GM21526 (cell line): ENCODE results near the gene TMED1.
"Not testable (repeated sequence)": the region's sequence is repeated elsewhere in the genome, so short reads cannot be mapped to it uniquely, and the experiment has no call there.

Source experiments
- ATAC-seq: cut with Tn5 transposase; IDR thresholded peaks from one replicate; pipeline ENCODE4 v1.9.1; 2021; ENCODE audit warnings: moderate library complexity; ENCODE audit not compliant: unreplicated experiment, low FRiP score

TMED1 gene, protein sequence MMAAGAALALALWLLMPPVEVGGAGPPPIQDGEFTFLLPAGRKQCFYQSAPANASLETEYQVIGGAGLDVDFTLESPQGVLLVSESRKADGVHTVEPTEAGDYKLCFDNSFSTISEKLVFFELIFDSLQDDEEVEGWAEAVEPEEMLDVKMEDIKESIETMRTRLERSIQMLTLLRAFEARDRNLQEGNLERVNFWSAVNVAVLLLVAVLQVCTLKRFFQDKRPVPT

DNA sequence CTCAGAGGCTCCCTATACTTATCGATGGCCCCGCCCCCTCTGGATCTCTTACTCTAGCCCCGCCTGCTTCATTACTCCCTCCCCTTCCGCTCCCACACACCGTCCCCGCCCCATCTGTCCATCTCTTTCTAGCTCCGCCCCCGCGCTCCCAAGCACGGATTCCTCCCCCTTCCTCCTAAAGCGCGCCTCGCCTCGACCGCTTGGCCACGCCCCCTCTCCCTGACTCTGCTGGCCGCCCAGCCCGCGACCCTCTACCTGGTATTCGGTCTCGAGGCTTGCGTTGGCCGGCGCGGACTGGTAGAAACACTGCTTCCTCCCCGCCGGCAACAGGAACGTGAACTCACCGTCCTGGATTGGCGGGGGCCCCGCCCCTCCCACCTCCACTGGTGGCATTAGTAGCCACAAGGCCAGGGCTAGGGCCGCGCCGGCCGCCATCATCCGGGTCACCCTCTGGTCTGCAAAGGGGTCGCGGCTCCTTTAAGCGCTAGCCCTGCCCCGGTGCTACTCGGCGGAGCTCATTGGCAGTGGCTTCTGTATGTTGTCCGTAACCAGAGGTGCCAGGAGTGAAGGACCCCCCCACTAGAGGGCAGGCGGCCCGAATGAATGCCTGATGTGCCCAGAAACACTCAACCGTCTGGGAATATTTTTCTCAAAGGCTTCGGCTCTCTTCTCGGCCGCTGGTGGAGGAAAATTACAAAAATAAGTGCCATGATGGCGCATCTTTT, at the start of gene TMED1:
TSS of gene TMED1 (minus strand) at position 459 of the 725 bp plus-strand sequence. CDS start at position 438, 21 bp downstream.
- peak; percentile 58 for ATAC-seq

DNA sequence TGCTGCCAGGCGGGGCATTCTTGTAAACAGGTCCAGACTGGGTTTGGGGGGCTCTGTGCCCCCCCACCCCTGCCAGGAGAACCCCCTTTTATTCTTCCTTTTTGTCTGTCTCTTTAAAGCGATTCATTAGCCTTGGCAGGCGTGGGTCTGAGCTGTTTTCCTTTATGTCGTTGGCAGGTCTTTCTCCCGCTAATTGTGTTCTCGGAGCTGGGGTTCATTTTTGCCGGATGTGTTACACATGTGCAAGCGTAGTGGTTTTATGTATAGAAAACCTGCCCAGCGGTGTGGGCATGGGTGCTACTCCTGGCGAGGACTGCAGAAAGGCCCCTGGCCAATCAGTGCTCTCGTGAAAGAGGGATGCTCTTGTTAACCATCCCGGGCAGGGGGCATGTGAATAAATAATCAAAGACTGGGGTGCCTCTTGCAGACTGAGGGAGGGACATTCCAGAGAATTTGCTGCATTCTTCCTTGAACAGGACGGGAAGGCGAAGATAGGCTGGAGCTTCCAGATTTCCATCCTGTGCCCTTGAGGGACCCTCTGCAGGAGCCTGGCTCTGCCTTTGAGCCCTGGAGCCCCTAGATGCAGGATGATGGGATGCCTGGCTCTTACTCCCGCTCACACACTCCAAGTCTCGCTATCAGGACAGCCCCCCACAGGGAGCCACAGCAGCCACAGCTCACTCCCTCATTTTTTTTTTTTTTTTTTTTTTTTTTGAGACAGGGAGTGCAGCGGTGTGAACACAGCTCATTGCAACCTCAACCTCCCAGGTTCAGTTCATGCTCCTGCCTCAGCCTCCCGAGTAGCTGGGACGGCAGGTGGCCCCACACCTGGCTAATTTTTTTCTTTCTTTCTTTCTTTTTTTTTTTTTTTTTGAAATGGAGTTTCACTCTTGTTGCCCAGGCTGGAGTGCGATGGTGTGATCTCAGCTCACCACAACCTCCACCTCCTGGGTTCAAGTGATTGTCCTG, 49.5 kb upstream of the TMED1 start:
- no peak for ATAC-seq

DNA sequence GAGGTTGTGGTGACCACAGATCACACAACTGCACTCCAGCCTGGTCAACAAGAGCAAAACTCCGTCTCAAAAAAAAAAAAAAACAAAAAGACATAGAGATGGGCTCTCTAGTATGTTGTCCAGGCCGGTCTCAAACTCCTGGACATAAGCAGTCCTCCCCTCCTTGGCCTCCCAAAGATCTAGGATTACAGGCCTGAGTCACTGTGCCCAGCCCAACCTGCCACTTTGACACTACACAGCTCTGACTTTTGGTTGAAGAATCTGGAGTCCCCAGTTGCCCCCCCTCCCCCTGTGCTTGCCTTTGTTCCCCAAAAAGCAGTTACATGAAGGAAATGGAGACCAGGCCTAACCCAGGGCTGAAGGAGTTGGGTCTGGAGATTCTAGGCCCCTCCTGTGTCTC, 48.3 kb upstream of the TMED1 start:
- ATAC-seq: no peak

DNA sequence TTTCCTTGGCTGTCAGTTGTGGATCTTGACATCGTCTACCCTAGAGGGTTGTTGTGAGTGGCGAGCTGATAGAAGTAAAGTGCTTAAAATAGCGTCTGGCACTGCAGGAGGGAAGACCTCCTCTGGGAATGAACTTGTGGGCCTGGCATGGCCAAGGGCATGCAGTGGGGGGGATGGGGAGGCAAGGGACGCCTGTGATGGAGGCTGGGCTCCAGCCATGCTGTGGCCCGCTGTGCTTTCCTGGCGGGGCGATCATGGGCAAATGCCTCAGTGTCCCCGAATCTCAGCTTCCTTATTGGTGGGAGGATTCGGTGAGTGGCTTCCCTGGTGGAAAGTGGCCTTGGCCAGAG, 46.1 kb upstream of the TMED1 start:
- no peak for ATAC-seq

DNA sequence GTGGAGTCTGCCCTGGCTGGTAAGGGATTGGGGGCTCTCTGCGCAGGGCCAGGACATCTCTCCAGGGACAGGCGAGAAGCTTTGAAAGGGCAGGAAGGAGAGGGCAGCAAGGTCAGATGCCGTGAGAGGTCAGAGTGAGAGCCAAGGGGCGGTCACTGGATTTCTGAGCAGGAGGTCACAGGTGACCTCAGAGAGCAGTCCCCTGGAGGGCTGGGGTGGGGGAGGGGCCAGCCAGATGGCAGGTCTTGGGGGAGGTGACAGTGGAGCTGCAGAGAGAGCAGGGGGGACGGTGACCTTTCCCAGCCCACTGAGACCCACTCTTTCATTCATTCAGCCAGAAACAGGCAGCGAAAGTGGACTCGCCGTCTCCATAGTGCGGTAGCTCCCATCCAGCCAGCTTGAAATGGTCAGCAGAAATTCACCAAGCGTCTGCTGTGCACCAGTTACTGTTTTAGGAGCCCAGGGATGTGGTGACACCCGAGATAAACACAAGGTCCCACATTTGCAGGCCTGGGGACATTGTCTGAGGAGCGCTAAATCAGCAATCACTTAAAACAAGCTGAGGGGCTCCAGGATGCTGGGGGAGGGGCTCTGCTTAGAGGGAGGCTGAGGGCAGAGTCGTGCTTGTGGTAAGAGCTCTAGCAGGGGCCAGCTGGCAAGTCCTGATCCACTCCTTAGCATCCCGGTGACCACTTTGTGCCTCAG, 45.5 kb upstream of the TMED1 start:
- no peak for ATAC-seq

DNA sequence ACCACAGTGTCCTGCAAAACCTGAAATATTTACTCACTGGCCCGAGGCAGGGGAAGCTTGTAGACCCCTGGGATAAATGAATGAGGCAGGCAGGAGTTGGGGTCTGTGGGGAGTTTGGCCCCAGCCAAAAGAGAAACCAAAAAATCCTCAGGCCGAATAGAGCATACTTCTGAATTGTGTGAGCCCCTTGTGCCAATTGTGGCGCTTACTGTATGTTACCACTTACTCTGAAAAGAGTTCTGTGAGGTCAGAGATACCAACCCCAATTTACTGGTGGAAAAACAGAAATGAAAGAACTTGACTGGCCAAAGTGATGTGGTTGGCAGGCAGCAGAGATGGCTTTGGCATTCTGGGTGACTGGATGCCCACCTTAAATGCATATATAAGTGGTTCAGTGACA, 42.2 kb upstream of the TMED1 start:
- no peak for ATAC-seq

DNA sequence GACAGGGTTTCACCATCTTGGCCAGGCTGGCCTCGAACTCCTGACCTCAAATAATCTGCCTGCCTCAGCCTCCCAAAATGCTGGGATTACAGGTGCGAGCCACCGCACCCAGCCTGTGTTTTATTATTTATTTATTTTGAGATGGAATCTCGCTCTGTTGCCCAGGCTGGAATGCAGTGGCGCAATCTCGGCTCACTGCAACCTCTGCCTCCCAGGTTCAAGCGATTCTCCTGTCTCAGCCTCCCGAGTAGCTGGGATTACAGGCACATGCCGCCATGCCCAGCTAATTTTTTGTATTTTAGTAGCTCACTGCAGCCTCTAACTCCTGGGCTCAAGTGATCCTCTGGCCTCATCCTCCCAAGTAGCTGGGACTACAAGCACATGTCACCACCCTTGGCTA, 41.6 kb upstream of the TMED1 start:
- ATAC-seq: not testable (repeated sequence)

DNA sequence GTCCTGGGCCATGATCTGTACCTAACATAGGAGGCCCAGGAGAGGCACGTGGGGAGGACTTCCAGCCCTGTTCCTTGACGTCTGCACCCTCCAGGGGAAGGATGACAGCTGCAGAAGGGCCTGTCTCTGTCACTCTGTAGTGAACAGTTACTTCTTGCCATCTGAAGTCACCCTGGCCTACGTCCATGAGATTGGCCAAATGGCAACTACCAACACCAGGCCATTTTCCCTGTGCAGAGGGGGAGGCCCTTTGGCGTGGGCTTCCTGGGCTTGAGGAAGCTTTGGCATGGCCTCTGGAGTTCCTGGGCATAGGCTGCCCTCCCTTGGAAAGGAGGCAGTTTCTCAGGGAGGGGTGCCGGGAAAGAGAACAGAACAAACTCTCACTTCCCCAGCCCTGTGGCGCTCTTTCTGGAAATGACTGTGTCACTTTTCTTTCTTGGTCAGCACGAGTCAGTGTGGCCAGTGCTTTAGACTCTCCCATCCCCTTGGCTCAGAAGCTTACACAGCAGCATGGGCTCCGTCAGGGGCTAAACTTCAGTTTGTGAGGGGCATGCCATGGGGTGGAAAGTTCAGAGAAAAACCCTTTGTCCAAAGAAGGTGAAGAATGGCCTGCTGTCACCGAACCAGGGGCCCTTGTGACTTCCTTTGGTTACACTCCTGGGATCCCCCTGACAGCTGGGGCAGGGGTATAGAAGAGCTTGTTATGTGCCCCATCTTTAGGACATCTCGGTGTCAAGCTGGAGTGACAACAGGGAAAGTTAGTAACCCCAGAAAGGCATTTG, 40.6 kb upstream of the TMED1 start:
- no peak for ATAC-seq

DNA sequence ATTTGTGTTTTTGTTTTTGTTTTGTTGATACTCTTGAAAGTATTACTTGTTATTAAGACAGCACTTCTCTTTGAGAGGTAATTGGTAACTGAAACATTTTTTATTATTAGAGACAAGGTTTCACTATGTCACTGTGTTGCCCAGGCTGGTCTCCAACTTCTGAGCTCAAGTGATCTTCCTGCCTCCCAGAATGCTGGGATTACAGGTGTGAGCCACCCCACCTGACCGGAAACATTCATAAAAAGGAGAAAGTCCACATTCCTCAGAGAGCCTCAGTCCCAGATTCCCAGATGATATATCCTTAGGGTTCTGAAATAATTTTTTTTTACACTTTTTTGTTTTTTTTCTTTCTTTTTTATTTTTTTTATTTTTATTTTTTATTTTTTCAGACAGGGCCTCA, 38.0 kb upstream of the TMED1 start:
- ATAC-seq: no peak

DNA sequence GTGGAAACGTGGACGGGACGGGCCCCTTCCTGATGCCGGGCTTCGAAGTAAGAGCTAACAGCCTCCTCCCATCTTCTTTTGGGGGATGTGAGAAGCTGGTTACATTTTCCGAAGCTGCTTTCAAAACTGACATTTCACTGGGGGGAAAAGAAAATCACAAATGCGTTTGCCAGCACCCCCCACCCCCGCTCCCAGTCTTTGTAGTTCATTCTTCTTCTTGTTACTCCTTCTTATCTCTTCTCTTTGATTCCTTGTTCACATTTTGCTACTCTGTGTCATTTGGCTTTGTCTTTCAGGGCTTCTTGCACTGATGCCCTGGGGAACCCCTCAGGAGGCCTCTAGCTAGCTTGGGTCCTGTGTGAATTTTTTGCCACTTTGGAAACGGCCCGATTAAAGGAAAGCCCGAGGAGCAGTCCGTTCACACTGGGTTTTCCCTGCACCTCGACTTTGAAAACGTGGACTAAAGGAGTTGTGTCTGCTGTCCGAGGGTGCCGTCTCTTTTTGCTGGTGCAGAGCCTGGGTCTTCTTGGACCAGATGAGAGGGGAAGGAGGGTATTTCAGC, 36.6 kb upstream of the TMED1 start:
- ATAC-seq: no peak

DNA sequence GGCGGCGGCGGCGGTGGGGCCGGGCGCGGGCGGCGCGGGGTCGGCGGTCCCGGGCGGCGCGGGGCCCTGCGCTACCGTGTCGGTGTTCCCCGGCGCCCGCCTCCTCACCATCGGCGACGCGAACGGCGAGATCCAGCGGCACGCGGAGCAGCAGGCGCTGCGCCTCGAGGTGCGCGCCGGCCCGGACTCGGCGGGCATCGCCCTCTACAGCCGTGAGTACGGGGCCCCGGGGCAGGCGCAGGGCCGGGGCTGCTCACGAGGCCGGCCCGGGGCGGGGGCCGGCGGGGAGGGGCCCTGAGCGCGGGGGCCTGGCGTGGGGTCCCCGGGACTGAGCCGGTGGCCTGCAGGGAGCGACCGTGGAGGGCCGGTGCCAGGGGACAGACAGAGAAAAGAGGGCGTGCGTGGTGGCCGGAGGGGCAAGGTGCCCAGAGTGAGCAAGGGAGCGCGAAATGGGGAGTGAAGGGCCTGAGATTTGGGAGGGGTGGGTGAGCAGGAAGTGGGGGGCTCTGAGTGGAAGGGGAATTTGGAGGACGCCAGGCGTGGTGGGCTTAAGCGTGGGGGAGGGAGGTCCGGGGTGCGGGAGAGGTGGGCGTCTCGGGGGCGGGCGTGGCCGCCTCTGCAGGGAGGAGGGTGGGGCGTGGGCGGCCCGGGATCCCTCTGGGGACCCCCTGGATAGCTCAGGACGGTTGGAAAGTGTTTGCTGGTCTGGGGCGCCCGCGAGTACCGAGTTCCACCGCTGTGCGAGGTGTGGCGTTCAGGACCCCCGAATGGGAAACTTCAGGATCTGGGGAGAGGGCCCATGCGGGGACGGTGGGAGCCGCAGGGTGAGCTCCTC, 35.9 kb upstream of the TMED1 start:
- no peak for ATAC-seq

DNA sequence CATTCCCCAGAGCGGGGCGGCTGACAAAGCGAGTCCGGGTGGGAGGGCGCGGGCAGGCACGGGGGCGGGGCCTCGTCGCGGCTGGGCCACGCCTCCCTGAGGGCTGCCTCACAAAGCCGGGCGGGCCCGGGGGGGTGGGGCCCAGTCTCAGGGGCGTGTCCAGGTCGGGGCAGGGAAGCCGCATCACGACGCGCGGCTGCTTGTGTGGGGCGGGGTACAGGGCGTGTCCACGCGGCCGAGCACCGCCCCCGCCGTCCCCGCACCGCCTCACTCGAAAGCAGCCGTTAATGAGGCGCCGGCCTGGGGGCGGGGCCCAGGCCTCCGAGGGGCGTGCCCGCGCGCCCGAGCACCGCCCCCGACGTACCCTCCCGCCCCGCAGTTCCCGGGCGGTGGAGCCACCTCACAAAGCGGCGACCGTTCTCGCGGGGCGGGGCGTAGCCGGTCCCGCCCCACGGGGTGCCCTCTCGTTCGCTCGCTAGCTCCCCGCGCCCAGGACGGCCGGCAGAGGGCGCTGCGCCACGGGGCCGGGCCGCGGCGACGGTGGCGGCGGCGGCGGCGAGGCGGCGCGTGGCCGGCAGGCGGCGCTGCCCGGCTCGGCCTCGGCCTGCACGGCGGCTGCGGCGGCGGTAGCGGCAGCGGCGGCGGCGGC, 35.1 kb upstream of the TMED1 start, which contains the start of gene CARM1:
TSS of gene CARM1 (plus strand) at position 599 of the 649 bp plus-strand sequence. CDS start 150 bp downstream, outside the sequence.
- ATAC-seq: peak; percentile 59

DNA sequence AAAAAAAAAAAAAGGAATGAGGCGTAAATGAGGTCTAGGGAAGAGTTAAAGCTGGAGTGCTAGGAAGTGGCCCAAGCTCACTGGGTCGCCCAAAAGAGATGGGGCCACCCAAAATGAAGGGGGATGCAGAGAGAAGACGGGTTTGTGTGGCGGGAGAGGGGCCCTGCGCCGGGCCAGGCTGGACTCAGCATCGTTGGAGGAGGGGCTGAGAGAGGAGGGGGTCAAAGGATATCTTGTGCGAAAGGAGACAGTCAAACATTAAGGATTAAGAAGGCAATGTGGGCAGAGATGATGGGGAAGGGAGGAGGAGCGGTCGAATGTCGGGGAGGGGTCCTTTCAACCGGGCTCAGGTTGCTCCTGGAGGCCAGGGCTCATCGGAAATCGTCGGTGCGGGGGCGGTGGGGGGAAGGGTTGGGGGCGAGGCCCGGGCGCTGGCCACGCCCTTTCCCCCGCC, 34.5 kb upstream of the TMED1 start:
- ATAC-seq: no peak

DNA sequence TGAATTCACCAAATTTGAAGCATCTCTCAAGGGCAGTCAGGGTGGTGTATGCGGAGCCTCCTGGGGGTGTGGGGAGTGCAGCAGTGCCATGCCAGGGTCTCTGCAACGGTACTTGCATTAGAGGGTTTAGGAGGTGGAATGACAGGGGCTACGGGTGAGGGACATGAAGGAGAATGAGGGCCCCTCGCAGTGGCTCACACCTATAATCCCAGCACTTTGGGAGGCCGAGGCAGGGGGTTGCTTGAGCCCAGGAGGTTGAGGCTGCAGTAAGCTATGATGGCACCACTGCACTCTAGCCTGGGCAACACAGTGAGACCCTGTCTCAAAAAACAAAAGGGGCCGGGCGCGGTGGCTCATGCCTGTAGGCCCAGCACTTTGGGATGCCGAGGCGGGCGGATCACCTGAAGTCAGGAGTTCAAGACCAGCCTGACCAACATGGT, 33.9 kb upstream of the TMED1 start:
- not testable (repeated sequence) for ATAC-seq

DNA sequence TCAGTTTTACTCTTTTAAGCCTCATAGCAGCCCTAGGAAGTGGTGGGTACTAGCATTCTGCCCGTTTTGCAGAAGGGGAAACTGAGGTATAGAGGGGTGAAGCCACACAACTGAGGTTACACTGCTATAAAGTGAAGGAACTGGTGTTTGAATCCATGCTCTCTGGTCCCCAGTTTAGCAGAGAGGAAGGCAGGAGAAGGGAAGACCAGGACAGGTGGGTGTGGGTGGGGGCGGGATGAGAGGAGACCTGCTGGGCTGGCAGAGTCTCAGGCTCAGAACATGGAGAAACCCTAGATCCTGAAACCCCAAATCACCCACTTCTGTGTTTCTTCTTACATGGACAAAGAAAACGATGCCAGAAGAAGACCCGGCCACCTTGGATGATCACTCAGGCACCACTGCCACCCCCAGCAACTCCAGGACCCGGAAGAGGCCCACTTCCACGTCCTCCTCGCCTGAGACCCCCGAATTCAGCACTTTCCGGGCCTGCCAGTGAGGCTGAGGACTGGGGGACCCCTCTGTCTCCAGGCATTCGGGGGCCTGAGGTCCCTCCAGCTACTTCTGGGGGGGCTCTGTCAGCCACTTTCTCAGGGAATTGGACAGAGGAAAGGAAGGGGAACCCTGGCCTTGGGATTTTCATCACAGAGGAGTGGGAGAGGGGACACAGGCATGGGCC, 33.0 kb upstream of the TMED1 start:
- no peak for ATAC-seq

DNA sequence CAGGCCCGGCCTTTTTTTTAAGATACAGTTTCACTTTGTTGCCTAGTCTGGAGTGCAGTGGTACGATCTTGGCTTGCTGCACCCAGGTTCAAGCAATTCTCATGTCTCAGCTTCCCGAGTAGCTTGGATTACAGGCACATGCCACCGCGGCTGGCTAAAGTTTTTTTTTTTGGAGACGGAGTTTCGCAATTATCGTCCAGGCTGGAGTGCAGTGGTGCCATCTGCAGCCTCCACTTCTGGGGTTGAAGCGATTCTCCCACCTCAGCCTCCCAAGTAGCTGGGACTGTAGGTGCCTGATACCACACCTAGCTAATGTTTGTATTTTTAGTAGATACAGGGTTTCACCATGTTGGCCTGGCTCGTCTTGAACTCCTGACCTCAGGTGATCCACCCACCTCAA, 30.5 kb upstream of the TMED1 start:
- ATAC-seq: no peak

DNA sequence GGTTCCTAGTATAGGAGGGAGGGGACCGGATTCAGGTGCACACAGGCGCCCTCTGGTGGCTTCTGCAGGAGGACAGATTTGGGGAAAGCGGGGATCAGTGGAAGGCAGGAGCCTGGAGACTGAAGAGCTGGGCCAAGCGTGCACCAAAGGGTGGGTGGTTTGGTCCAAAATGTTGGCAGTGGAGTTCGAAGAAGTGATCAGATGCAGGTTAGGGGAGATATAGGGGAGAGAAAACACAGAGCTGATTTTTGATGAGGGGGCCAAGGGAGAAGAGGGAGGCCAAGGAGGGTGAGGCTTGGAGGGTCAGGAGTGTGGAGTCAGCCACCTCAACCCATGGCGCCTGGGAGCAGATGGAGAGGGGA, 28.5 kb upstream of the TMED1 start:
- ATAC-seq: no peak
